Measurements from ENCODE around the gene SLC22A1. TPM values are rescaled to one million over a fixed set of nuclear protein-coding genes. Genes with fewer than 3 reads are reported as not detected.

The SLC22A1 gene
- total and polyA plus RNA-seq, 2 donors (not counting 3 experiments of a cell fraction or from before 2014, with no cell fraction given): 0.04 TPM; not detected in 1

DNA sequence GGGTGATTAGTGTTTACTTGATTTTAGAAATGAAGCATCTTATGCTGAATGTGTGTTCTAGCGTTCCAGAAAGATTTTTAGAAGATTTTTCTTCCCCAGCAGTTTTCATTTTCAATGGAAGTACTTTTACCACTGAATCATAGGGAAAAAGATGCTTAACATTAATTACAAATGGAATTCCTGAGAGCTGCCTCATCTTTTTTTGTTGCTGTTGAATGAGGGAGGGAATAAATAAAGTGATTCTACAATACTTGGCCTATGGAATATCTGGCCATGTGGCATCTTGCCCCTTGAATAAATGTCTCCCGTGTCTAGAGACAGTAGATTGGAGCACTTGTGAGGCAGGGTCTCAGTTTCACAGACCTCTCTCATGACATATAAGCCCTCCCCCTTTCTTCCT lies 44.1 kb upstream of the SLC22A1 start:
- intact Hi-C loops (cut with micrococcal nuclease): no loop called here
- Histone ChIP-seq H3K4me2 (ENCODE audit: insufficient read depth, low read length) (no peak overlapping the region), H4K20me1 (replicated peaks; ENCODE audit: control insufficient read depth, extremely low read depth, insufficient read depth, low read length) (no peaks in the 10 kb centered on the region), H3K4me3 (replicated peaks in 1 of 3; ENCODE audit: insufficient read depth in 1 of 3, low read depth in 1 of 3, low read length in 3 of 3) (no peak overlapping the region), H3K27ac (ENCODE audit: insufficient read depth, low read depth, low read length) (no peak overlapping the region), H3K36me3 (ENCODE audit: control insufficient read depth in 2 of 2, extremely low read depth in 1 of 2, insufficient read depth in 2 of 2, low read length in 2 of 2) (peaks cover 0 to 32% of the 10 kb centered on the region in 2 experiments), H3K9ac (replicated peaks; ENCODE audit: extremely low read depth, insufficient read depth, low read length) (no peak overlapping the region), H3K27me3 (ENCODE audit: control insufficient read depth in 2 of 2, insufficient read depth in 2 of 2, low read length in 2 of 2) (no peaks in the 10 kb centered on the region), H3K79me2 (ENCODE audit: control insufficient read depth, insufficient read depth, low read length) (no peaks in the 10 kb centered on the region), H3K9me1 (replicated peaks; ENCODE audit: control insufficient read depth, extremely low read depth, insufficient read depth, low read length) (no peaks in the 10 kb centered on the region), H3K4me1 (ENCODE audit: control insufficient read depth, extremely low read depth, insufficient read depth, low read length) (no peaks in the 10 kb centered on the region), H2AFZ (ENCODE audit: low read depth, low read length) (no peak overlapping the region), H3K9me3 (replicated peaks; ENCODE audit: control insufficient read depth, insufficient read depth, low read length) (no peaks in the 10 kb centered on the region)
- ChIA-PET POLR2A (no interaction called here), CTCF (no interaction called here)
- FAIRE-seq (no peak), DNase-seq (ENCODE audit: low read depth, low spot score) (no peak)
- no peak for TF ChIP-seq POLR2A (IDR thresholded peaks at IDR 0.05; ENCODE audit: low read depth, low read length)
- no peak for TF ChIP-seq JUN (IDR thresholded peaks at IDR 0.05; ENCODE audit: borderline replicate concordance, insufficient read depth, insufficient read length, low read depth)
- TF ChIP-seq FOS (IDR thresholded peaks at IDR 0.05; ENCODE audit: borderline replicate concordance, insufficient read depth, low read length): no peak
- no peak for TF ChIP-seq EZH2 (IDR thresholded peaks at IDR 0.05; ENCODE audit: borderline replicate concordance, low read depth, low read length, severe bottlenecking)
- no peak for TF ChIP-seq GATA2 (IDR thresholded peaks at IDR 0.05; ENCODE audit: insufficient read depth, insufficient read length, low read depth, low read length)
- TF ChIP-seq, protein P1, sequence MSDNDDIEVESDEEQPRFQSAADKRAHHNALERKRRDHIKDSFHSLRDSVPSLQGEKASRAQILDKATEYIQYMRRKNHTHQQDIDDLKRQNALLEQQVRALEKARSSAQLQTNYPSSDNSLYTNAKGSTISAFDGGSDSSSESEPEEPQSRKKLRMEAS (IDR thresholded peaks at IDR 0.05; ENCODE audit: insufficient read depth, insufficient read length): no peak
- TF ChIP-seq MYC (IDR thresholded peaks at IDR 0.05; ENCODE audit: low read depth, low read length): no peak
- TF ChIP-seq, protein P2, sequence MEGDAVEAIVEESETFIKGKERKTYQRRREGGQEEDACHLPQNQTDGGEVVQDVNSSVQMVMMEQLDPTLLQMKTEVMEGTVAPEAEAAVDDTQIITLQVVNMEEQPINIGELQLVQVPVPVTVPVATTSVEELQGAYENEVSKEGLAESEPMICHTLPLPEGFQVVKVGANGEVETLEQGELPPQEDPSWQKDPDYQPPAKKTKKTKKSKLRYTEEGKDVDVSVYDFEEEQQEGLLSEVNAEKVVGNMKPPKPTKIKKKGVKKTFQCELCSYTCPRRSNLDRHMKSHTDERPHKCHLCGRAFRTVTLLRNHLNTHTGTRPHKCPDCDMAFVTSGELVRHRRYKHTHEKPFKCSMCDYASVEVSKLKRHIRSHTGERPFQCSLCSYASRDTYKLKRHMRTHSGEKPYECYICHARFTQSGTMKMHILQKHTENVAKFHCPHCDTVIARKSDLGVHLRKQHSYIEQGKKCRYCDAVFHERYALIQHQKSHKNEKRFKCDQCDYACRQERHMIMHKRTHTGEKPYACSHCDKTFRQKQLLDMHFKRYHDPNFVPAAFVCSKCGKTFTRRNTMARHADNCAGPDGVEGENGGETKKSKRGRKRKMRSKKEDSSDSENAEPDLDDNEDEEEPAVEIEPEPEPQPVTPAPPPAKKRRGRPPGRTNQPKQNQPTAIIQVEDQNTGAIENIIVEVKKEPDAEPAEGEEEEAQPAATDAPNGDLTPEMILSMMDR (IDR thresholded peaks at IDR 0.05; ENCODE audit: extremely low read depth in 1 of 2, insufficient read depth in 1 of 2, low read depth in 1 of 2, low read length in 2 of 2): no peak
- TF ChIP-seq POLR2AphosphoS5 (IDR thresholded peaks at IDR 0.05; ENCODE audit: insufficient read depth, low read depth, low read length): no peak
- BruUV-seq (replicated peaks): no TSS peak
- dilution Hi-C loops (cut with MboI; ENCODE audit: extremely low pct_ligation_motif_present, low sequenced_read_pairs): no loop called here

All from endothelial cell of umbilical vein (primary cell).